GM19025 (cell line): ENCODE measurements around the gene FOXJ1.

ENCODE experiments used
- ATAC-seq: cut with Tn5 transposase; IDR thresholded peaks from one replicate; pipeline ENCODE4 v1.9.1; 2021; ENCODE audit warnings: mild to moderate bottlenecking, low read depth, moderate library complexity; ENCODE audit not compliant: unreplicated experiment

FOXJ1 gene

DNA sequence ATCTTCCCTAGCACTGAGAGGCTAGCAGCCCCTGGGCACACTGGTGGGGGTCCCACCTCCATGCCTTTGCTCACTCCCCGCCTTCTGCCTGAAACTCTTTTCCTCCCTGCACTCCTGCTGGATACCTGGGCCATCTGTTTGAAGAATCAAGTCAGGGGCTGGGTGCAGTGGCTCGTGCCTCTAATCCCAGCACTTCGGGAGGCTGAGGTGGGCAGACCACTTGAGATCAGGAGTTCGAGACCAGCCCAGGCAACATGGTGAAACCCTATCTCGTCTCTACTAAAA, 15.7 kb downstream of the FOXJ1 start:
- ATAC-seq, result no peak

DNA sequence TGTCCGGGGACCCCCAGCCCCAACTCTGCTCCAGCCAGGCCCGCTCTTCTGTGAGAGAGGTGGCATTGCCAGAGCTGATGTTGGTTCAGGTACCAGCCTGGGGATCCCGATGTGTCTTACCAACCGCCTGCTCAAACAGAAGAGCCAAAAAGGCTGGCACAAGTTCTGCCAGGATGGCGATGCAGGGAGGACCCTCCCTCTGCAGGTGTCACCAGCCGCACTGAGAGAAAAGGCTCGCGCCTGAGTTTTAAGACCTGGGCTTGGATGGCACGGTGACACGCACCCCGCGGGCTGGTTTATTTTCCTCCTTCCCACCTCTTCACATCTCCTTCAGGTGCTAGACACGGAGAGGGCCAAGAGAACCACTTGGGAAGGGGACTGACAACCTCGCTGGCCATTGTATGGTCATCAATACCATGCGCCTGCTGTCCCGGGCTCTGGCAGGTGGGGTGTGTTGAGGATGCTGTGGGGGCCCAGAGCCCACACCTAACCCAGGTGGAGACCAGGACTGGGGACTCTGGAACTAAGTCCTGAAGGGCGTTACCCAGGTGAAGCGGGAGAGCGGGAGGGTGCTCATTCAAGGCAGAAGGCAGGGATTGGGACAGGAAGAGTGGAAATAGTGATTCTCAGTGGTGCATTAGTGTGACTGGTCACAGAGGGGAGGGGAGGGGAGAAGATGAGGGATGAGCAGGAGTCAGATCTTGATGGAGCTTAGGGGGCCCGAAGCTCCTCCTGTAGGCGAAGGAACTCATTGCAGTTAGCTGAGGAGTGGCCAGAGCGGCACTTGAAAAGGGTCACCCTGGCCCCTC, 16.3 kb downstream of the FOXJ1 start:
- ATAC-seq, result no peak

DNA sequence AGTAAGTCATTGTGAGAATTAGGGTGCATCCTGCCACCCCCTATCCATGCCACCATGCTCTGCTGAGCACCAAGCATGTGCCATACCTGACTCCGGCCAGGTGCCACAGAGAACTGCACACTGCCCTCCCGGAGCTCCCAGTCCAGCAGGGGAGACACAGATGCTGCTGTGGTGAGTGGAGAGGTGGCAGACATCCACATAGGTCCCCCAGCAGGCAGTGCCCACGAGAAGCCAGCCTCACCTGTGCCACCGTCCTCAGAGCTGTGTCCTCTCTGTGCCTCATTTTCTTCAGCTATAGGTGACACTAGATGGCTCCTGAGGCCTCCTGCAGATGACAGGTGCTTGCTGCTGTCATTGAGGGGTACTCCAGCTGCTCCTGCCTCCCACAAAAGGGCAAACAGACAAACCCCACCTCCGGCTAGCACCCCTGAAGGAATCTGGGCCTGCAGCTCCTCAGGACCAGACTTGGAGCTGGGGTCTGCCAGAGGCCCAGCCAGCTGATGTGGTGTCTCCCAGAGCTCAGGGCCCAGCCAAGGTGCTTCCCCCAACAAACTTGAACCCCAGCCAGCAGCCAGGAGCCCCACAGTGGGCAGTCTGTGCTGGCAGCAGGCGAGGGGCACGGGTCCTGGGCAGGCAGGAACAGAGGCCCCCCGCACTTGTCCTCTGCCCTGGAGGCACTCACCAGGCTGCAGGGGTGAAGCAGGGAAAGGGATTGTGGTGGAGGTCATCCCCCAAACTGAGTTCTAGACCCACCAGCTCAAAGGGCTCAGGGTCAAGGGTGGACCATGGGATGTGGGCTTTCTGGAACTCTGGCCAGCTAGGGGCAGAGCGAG, 17.1 kb downstream of the FOXJ1 start:
- no peak for ATAC-seq

DNA sequence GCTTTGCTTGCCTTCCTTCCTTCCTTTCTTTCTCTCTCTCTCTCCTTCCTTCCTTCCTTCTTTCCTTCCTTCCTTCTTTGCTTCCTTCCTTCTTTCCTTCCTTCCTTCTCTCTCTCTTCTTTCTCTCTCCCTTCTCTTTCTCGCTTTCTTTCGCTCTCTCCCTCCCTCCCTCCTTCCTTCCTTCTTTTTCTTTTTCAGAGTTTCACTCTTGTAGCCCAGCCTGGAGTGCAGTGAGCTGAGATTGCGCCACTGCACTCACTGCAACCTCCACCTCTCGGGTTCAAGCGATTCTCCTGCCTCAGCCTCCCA, 17.9 kb downstream of the FOXJ1 start:
- no peak for ATAC-seq

DNA sequence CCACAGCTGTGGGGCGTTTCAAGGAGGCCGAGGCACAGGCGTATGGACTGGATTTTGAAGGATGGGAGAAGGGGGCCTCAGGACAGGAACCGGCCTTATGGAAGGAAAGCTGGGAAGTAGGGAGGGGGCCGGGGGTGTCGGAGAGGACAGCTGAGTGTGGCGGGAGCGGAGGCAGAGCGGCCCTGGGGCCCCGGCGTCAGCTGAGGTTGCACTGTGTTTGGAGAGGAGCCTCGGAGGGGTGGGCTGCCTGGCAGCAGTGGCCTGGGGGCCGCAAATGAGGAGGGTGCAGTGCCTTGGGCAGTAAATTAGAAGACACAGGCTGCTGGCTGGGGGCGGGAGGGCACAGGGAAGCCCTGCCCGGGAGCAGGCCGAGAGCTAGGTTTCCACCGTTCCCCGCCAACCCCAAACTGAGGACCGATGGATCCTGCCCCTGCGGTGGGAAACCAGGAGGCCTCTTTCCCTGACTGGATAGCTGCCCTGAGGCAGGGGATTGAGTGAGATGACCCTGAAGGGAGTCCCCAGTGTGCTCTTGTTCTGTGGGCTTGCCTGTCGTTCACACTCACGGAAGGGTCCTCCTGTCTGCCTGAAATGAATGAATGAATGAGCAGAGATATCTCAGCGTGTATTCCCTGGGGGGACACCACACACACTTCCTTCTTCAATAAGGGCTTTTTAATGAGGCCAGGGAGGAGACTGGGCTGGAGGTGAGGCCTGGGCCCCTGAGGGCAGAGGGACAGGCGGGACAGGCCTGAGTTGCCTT, 18.4 kb downstream of the FOXJ1 start:
- ATAC-seq, result no peak

DNA sequence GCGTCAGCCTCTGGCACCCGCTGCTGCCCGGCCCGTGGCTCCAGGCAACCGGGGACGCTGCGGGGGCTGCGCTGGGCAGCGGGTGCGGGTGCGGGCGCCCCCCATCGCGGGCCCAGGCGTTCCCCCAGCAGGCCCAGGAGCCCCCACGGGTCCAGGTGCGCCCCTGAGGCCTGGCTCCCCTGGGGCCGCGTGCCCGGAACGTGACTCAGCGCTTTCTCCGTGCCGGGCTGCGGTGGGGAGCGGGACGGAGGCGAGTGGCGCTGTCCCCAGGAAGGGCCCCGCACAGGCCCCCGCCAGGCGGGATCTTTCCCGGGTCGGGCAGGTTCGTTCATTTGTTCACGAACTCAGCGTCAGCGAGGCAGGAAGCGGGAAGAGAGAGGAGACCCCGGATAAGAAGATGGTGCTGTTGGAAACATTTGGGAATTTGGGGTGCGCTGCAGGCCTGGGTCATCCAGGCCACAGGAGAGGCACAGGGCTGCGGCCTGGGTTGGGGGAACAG, 19.1 kb downstream of the FOXJ1 start:
- ATAC-seq, result no peak

DNA sequence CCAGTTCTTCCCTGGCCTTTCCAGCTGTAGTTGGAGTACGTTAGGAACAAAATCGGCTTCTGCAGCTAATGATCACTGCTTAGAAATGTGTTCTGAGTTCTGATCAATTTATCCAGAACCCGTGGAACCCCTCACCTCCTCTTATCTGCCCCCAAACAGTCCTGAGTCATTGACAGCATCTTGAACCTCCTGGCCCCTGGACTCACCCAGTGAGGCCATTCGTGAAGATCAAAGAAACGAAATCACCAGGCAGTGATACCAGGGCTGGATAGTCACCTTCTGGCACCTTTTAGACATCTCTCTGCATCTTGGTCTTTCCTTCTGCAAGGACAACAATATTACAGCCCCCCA, 20.4 kb downstream of the FOXJ1 start:
- ATAC-seq, result no peak

- no peak for ATAC-seq
Observed at GRCh38 chr17:76119409-76120371, 21.4 kb downstream of the FOXJ1 start.

- ATAC-seq, result no peak
Observed at GRCh38 chr17:76115138-76115754, 25.8 kb downstream of the FOXJ1 start.

DNA sequence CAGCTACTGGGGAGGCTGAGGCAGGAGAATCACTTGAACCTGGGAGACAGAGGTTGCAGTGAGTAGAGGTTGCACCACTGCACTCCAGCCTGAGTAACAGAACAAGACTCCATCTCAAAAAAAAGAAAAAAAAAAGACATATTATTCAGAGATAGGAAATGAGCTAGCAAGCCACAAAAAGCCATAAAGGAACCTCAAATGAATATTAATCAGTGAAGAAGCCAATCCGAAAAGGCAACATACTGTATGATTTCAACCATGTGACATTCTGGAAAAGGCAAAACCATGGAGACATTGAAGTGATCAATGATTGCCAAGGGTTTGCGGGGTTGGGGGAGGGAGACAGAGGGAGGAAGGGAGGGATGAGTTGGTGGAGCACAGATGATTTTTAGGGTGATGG, 29.1 kb downstream of the FOXJ1 start:
- ATAC-seq, result no peak

- no peak for ATAC-seq
Observed at GRCh38 chr17:76107509-76107908, 33.5 kb downstream of the FOXJ1 start.

- no peak for ATAC-seq
Observed at GRCh38 chr17:76106703-76107102, 34.3 kb downstream of the FOXJ1 start.

DNA sequence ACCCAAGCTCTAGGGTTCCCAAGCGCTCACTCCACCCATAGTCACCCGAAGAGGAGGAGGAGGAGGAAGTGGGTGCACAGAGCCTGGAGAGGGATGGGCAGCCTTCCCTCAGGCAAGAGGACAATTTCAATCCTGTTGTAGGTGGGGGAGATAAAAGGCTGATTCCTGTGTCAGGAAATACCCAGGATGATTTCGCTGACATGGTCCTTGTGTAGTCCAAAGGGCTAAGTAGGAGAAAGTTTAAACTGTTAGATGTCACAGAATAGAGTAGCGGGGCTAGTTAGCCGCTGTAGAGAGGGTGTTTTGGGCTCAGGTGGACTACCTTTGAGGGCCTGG, 36.2 kb downstream of the FOXJ1 start:
- ATAC-seq, result no peak

DNA sequence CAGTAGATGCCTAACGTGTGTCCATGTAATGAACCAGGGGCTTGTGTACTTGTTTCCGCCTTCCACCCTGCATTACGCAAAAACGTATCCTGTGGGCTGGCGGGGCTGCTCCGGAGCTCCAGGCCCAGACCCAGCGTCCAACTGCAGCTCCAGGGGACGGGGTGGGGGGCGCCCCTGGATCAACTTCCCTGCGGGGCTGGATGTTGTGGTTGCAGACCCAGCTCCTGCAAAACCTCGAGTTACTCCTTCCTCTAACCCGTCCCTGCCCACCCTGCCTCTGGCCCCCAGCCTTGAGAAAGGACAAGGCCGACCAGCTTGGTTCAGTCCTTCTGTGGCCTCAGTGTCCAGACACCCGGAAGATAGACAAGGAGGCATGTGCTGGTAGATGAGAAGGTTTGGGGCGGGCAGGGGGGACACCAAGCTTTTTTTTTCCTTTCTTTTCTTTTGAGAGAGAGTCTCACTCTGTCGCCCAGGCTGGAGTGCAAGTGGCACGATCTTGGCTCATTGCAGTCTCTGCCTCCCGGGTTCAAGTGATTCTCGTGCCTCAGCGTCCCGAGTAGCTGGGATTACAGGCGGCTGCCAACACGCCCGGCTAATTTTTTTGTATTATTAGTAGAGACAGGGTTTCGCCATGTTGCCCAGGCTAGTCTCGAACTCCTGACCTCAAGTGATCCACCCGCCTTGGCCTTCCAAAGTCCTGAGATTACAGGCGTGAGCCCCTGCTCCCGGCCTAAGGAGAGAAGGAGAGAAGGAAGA, 36.7 kb downstream of the FOXJ1 start:
- no peak for ATAC-seq

DNA sequence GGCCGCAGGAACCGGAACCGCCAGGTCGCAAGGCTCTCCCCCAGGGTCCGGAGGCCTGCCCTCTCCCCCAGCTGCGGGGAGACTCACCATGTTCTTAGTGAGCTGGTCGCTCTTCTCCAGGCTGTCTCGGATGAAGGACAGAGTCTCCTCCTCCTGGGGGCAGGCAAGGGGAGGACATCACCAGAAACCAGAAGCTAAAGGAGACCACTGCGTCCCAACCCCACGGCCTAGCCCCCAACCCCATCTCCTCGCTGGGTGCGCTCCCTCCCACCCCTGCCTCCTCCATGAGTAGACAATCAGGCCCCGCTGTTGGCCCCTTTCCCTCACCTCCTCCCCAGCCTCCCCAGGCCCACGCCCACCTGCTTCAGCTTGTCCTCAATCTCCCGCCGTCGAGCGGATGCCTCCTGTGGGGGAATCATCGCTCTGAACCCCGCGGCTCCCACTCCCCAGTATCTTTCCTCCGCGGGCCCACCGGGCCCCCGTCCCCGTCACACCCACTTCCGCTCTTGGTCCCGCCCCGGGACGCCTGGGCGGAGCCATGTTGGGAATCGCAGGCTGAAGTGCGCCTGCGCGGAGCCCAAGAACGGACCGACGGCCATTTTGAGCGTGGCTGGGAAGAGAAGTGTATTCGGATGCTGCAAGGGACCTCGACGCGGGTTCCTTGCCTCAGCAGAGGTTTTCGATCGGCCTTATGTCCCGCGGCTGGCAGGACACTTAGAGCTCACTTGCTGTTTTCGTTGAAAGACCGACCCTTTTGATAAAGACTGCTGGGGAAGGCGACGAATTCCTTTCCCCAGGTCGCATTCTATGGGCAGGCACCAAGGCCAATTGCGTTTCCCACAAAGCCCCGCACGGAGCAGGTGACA, 37.5 kb downstream of the FOXJ1 start, which contains the start of gene EXOC7:
TSS of gene EXOC7 (minus strand) at position 514 of the 866 bp plus-strand sequence. CDS start at position 419, 95 bp downstream.
- peak; percentile 77 for ATAC-seq

GRCh38 chr17:76102944-76103273, 38.1 kb downstream of the FOXJ1 start:
- no peak for ATAC-seq

DNA sequence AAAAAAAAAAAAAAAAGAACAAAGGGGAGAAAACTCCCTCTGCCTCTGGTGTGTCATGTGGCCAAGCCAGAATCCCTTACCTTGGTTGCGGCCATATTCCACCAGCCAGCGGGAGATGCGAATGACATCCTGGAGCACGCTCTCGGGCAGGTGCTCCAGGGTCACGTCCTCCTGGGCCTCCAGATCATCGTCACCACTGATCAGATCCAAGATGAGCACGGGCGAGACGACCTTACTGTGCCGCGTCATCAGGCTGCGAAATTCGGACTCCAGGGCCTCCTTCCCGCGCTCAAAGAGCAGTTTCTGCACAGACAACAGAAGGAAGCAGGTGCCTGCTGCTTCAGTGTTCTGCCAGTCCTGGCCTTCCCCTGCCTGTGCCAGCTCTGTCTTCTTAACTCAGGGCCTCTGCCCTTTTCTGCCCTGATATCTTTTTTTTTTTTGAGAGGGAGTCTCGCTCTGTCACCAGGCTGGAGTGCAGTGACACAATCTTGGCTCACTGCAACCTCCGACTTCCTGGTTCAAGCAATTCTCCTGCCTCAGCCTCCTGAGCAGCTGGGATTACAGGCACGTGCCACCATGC, 43.2 kb downstream of the FOXJ1 start:
- ATAC-seq, result no peak

- ATAC-seq, result no peak
Observed at GRCh38 chr17:76095943-76096342, 45.1 kb downstream of the FOXJ1 start.
